Measurements from ENCODE around the gene USP53.

- TF ChIP-seq POLR2A (IDR thresholded peaks at IDR 0.05; ENCODE audit: low read depth, low read length) (no peak), CTCF (IDR thresholded peaks at IDR 0.05; ENCODE audit: extremely low read depth in 1 of 2, insufficient read depth in 1 of 2, low read depth in 1 of 2, low read length in 2 of 2) (no peak), FOS (IDR thresholded peaks at IDR 0.05; ENCODE audit: borderline replicate concordance, insufficient read depth, low read length) (no peak), MAX (IDR thresholded peaks at IDR 0.05; ENCODE audit: insufficient read depth, insufficient read length) (no peak), POLR2AphosphoS5 (IDR thresholded peaks at IDR 0.05; ENCODE audit: insufficient read depth, low read depth, low read length) (no peak), EZH2 (IDR thresholded peaks at IDR 0.05; ENCODE audit: borderline replicate concordance, low read depth, low read length, severe bottlenecking) (no peak), JUN (IDR thresholded peaks at IDR 0.05; ENCODE audit: borderline replicate concordance, insufficient read depth, insufficient read length, low read depth) (no peak), MYC (IDR thresholded peaks at IDR 0.05; ENCODE audit: low read depth, low read length) (no peak), GATA2 (IDR thresholded peaks at IDR 0.05; ENCODE audit: insufficient read depth, insufficient read length, low read depth, low read length) (no peak)
Measured at GRCh38 chr4:119271361-119272085, 59.0 kb downstream of the USP53 start.
